HepG2 (cell line): Measurements from ENCODE around the gene BRAF. TPM values are rescaled to one million over a fixed set of nuclear protein-coding genes. Genes with fewer than 3 reads are reported as not detected.
A peak's percentile ranks its signal among the peaks of the same experiment; 100 is the strongest.

Experiments
- FOXJ3 ChIP-seq: sonication (generic); formaldehyde crosslinking; IDR thresholded peaks from 2 replicates; pipeline ENCODE4 v1.4.0; 2020; ENCODE audit warnings: missing genetic modification reagents, mild to moderate bottlenecking, borderline replicate concordance
- GZF1 ChIP-seq: sonication (generic); formaldehyde crosslinking; IDR thresholded peaks from 2 replicates; pipeline ENCODE4 v1.5.1; 2020; ENCODE audit warnings: mild to moderate bottlenecking, missing genetic modification reagents
- NFYC ChIP-seq: IDR thresholded peaks from 2 replicates; pipeline ENCODE4 v1.6.1; 2016; ENCODE audit warnings: missing genetic modification reagents, missing compliant biosample characterization
- RFX3 ChIP-seq: IDR thresholded peaks from 2 replicates; pipeline ENCODE4 v1.6.1; 2016; ENCODE audit warnings: missing biosample characterization, missing genetic modification reagents
- SAP130 ChIP-seq: IDR thresholded peaks from 2 replicates; pipeline ENCODE4 v1.6.1; 2016; ENCODE audit warnings: low read depth
- SETDB1 ChIP-seq: sonication (generic); formaldehyde crosslinking; IDR thresholded peaks from 2 replicates; pipeline ENCODE4 v1.5.1; 2020; ENCODE audit warnings: missing genetic modification reagents, mild to moderate bottlenecking, borderline replicate concordance
- TBX2 ChIP-seq: sonication (generic); formaldehyde crosslinking; IDR thresholded peaks from 2 replicates; pipeline ENCODE4 v1.5.0; 2020; ENCODE audit warnings: missing genetic modification reagents, mild to moderate bottlenecking, borderline replicate concordance
- TEAD2 ChIP-seq: sonication (generic); formaldehyde crosslinking; IDR thresholded peaks from 2 replicates; pipeline ENCODE4 v1.9.0; 2021; ENCODE audit warnings: missing genetic modification reagents
- ZNF329 ChIP-seq: sonication (generic); formaldehyde crosslinking; IDR thresholded peaks from 2 replicates; pipeline ENCODE4 v1.9.0; 2021; ENCODE audit warnings: low read depth, mild to moderate bottlenecking, missing genetic modification reagents
- ZNF501 ChIP-seq: sonication (generic); formaldehyde crosslinking; IDR thresholded peaks from 2 replicates; pipeline ENCODE4 v1.5.1; 2020; ENCODE audit warnings: mild to moderate bottlenecking, moderate library complexity, missing genetic modification reagents
- ZNF567 ChIP-seq: sonication (generic); formaldehyde crosslinking; IDR thresholded peaks from 2 replicates; pipeline ENCODE4 v1.8.1; 2023; ENCODE audit warnings: mild to moderate bottlenecking, missing genetic modification reagents, borderline replicate concordance
- ZNF629 ChIP-seq: sonication (generic); formaldehyde crosslinking; conservative IDR thresholded peaks from 2 replicates; pipeline ENCODE4 v1.5.0; 2020; ENCODE audit warnings: missing genetic modification reagents
- ZZZ3 ChIP-seq: sonication (generic); formaldehyde crosslinking; IDR thresholded peaks from 2 replicates; pipeline ENCODE4 v1.4.0; 2020; ENCODE audit warnings: missing genetic modification reagents, mild to moderate bottlenecking, borderline replicate concordance
- polyA plus RNA-seq, 8 experiments: library from polyadenylated mRNA; depleted of rRNA in 3 of 8; stranded (reverse) in 7 of 8; unstranded in 1 of 8; fragments of >200 nt; fragmentation: Illumina TruSeq in 4 of 8; extraction: Trizol in 4 of 8; gene quantifications; 2 replicates each; pipeline versions ENCODE4 v1.2.1 to v1.2.3, GENCODE V29; 2011 to 2016; ENCODE audit warnings: low read depth in 4 of 8, missing spikeins in 1 of 8, mixed read lengths in 1 of 8; ENCODE audit not compliant: insufficient read depth in 1 of 8
- total RNA-seq, 5 experiments: library from RNA; depleted of rRNA; stranded (reverse); fragments of >200 nt; fragmentation: Illumina TruSeq; extraction: Trizol; gene quantifications; 2 replicates each; pipeline ENCODE4 v1.2.3, GENCODE V29; 2016; ENCODE audit warnings: low read depth in 1 of 5
- TF ChIP-seq, protein P1 (sequence below): fragments of 450-650 bp; IDR thresholded peaks from 2 replicates; pipeline ENCODE4 v1.6.1; 2016
- TF ChIP-seq, protein P2 (sequence below): sonication (generic); formaldehyde crosslinking; IDR thresholded peaks from 2 replicates; pipeline ENCODE4 v1.5.1; 2020; ENCODE audit warnings: mild to moderate bottlenecking, moderate library complexity, missing genetic modification reagents
- TF ChIP-seq, protein P3 (sequence below), 2 experiments: sonication (generic) in 1 of 2; formaldehyde crosslinking in 1 of 2; IDR thresholded peaks; 2 replicates each; pipeline versions ENCODE4 v1.4.0 to v1.6.1; 2016 to 2020; ENCODE audit warnings: borderline replicate concordance in 1 of 2, low read depth in 1 of 2, mild to moderate bottlenecking in 1 of 2, missing genetic modification reagents in 1 of 2
- TF ChIP-seq, protein P4 (sequence below): IDR thresholded peaks from 2 replicates; pipeline ENCODE4 v1.6.1; 2016; ENCODE audit warnings: control low read depth
- TF ChIP-seq, protein P5 (sequence below): IDR thresholded peaks from 2 replicates; pipeline ENCODE4 v1.6.1; 2012; ENCODE audit warnings: low read depth, low read length, improper control_type of control experiment

Gene BRAF
- total and polyA plus RNA-seq, 2 of the 13 experiments (the other 11 are each of a cell fraction or from before 2014, with no cell fraction given) = 12.5 to 13.4 TPM

DNA sequence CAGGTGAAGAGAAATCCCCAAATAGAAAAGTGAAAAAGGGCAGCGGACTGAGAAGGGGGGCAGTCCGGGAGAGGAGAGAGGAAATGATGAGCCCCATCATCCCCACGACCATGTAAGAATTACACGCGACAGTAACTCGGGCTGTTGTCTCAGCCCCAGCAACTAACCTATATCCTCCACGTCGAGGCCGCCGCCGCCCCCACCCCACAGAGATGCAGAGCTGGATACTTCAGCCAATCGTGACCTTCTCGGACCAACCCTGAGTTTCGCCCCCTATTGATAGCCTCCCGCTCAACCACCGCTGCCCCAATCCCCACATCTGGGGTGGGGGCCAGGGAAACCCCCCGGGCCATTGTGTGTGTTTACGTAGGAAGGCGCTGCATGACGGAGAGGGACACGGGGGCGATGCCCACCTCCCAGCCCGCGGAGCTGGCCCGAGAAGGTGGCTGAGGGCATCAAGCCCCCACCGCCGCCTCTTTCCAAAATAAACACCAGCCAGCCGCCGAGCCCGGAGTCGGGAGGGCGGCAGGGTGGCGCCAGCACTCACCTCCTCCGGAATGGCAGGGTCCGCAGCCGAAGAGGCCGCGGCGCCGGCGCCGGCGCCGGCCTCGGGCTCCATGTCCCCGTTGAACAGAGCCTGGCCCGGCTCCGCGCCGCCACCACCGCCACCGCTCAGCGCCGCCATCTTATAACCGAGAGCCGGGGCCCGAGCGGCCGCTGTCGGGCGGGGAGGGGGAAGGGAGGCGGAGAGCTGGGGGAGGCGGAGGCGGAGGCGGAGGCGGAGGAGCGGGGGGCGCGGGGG, 509 bp downstream of the BRAF start (continued):
- TF ChIP-seq NFYC (CRISPR knock-in tag) (peak; percentile 11; the same call in 1 of the 2 replicates), TBX2 (CRISPR knock-in tag) (no peak), SAP130 (CRISPR knock-in tag) (peak; percentile 71), ZNF567 (0 out of 2 replicates have a peak, but pooled peaks have one; percentile 58), ZNF329 (no peak), TEAD2 (CRISPR knock-in tag) (no peak), ZZZ3 (CRISPR knock-in tag) (no peak), RFX3 (no peak), ZNF501 (CRISPR knock-in tag) (no peak), FOXJ3 (CRISPR knock-in tag) (no peak), ZNF629 (CRISPR knock-in tag) (no peak), SETDB1 (CRISPR knock-in tag) (no peak), GZF1 (CRISPR knock-in tag) (no peak)
- TF ChIP-seq, protein P1, sequence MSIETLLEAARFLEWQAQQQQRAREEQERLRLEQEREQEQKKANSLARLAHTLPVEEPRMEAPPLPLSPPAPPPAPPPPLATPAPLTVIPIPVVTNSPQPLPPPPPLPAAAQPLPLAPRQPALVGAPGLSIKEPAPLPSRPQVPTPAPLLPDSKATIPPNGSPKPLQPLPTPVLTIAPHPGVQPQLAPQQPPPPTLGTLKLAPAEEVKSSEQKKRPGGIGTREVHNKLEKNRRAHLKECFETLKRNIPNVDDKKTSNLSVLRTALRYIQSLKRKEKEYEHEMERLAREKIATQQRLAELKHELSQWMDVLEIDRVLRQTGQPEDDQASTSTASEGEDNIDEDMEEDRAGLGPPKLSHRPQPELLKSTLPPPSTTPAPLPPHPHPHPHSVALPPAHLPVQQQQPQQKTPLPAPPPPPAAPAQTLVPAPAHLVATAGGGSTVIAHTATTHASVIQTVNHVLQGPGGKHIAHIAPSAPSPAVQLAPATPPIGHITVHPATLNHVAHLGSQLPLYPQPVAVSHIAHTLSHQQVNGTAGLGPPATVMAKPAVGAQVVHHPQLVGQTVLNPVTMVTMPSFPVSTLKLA = no peak
- TF ChIP-seq, protein P2, sequence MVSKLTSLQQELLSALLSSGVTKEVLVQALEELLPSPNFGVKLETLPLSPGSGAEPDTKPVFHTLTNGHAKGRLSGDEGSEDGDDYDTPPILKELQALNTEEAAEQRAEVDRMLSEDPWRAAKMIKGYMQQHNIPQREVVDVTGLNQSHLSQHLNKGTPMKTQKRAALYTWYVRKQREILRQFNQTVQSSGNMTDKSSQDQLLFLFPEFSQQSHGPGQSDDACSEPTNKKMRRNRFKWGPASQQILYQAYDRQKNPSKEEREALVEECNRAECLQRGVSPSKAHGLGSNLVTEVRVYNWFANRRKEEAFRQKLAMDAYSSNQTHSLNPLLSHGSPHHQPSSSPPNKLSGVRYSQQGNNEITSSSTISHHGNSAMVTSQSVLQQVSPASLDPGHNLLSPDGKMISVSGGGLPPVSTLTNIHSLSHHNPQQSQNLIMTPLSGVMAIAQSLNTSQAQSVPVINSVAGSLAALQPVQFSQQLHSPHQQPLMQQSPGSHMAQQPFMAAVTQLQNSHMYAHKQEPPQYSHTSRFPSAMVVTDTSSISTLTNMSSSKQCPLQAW (CRISPR knock-in tag) = no peak
- TF ChIP-seq, protein P3, sequence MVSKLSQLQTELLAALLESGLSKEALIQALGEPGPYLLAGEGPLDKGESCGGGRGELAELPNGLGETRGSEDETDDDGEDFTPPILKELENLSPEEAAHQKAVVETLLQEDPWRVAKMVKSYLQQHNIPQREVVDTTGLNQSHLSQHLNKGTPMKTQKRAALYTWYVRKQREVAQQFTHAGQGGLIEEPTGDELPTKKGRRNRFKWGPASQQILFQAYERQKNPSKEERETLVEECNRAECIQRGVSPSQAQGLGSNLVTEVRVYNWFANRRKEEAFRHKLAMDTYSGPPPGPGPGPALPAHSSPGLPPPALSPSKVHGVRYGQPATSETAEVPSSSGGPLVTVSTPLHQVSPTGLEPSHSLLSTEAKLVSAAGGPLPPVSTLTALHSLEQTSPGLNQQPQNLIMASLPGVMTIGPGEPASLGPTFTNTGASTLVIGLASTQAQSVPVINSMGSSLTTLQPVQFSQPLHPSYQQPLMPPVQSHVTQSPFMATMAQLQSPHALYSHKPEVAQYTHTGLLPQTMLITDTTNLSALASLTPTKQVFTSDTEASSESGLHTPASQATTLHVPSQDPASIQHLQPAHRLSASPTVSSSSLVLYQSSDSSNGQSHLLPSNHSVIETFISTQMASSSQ (IDR thresholded peaks at IDR 0.05; ENCODE audit: low read depth) = no peak
- TF ChIP-seq, protein P3 (CRISPR knock-in tag; IDR thresholded peaks at IDR 0.05; ENCODE audit: borderline replicate concordance) = no peak
- TF ChIP-seq, protein P4, sequence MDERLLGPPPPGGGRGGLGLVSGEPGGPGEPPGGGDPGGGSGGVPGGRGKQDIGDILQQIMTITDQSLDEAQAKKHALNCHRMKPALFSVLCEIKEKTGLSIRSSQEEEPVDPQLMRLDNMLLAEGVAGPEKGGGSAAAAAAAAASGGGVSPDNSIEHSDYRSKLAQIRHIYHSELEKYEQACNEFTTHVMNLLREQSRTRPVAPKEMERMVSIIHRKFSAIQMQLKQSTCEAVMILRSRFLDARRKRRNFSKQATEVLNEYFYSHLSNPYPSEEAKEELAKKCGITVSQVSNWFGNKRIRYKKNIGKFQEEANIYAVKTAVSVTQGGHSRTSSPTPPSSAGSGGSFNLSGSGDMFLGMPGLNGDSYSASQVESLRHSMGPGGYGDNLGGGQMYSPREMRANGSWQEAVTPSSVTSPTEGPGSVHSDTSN (CRISPR knock-in tag) = no peak
- TF ChIP-seq, protein P5, sequence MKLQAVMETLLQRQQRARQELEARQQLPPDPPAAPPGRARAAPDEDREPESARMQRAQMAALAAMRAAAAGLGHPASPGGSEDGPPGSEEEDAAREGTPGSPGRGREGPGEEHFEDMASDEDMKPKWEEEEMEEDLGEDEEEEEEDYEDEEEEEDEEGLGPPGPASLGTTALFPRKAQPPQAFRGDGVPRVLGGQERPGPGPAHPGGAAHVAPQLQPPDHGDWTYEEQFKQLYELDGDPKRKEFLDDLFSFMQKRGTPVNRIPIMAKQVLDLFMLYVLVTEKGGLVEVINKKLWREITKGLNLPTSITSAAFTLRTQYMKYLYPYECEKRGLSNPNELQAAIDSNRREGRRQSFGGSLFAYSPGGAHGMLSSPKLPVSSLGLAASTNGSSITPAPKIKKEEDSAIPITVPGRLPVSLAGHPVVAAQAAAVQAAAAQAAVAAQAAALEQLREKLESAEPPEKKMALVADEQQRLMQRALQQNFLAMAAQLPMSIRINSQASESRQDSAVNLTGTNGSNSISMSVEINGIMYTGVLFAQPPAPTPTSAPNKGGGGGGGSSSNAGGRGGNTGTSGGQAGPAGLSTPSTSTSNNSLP = 0 out of 2 replicates have a peak, but pooled peaks have one; percentile 8
